ENCODE measurements around the gene IFNAR1.

DNA sequence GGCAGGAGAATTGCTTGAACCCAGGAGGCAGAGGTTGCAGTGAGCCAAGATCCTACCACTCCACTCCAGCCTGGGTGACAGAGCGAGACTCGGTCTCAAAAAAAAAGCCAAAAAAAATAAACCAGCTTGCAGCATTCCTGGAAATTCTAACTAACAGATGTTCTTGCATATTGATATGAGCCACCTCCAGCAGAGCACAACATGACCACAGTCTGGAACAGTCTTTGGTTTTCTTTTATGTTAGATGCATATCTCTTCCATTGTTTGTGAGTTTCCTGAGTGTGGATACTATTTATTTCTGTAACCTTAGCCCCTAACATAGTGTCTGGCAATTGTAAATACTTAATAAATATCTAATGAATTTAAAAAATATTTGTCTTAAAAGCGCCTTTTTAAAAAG lies 23.9 kb downstream of the IFNAR1 start:
- TF ChIP-seq POLR2A (IDR thresholded peaks at IDR 0.05; ENCODE audit: low read depth, low read length) (no peak), CEBPB (IDR thresholded peaks at IDR 0.05; ENCODE audit: low read depth, low read length) (no peak), RCOR1 (IDR thresholded peaks at IDR 0.05; ENCODE audit: insufficient replicate concordance, low read length) (no peak), MXI1 (IDR thresholded peaks at IDR 0.05; ENCODE audit: borderline replicate concordance, low read depth, low read length) (no peak), MAZ (IDR thresholded peaks at IDR 0.05; ENCODE audit: borderline replicate concordance, low read depth, low read length) (no peak), BHLHE40 (IDR thresholded peaks at IDR 0.05; ENCODE audit: low read depth, low read length) (no peak), RAD21 (IDR thresholded peaks at IDR 0.05; ENCODE audit: low read length) (no peak)
- TF ChIP-seq, protein P1, sequence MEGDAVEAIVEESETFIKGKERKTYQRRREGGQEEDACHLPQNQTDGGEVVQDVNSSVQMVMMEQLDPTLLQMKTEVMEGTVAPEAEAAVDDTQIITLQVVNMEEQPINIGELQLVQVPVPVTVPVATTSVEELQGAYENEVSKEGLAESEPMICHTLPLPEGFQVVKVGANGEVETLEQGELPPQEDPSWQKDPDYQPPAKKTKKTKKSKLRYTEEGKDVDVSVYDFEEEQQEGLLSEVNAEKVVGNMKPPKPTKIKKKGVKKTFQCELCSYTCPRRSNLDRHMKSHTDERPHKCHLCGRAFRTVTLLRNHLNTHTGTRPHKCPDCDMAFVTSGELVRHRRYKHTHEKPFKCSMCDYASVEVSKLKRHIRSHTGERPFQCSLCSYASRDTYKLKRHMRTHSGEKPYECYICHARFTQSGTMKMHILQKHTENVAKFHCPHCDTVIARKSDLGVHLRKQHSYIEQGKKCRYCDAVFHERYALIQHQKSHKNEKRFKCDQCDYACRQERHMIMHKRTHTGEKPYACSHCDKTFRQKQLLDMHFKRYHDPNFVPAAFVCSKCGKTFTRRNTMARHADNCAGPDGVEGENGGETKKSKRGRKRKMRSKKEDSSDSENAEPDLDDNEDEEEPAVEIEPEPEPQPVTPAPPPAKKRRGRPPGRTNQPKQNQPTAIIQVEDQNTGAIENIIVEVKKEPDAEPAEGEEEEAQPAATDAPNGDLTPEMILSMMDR (conservative IDR thresholded peaks at IDR 0.05; ENCODE audit: low read depth, low read length), result no peak

All from IMR-90 (cell line).